Coronary artery (tissue), 2 donors: Measurements from ENCODE around the gene DUS4L.

Source experiments
- DNase-seq: peaks from one replicate; pipeline ENCODE4 v3.0.0-alpha.2; 2017; ENCODE audit warnings: low spot score
- H3K27ac ChIP-seq, 2 donors: fragments of 200-600 bp; sonication (generic); one replicate each; pipeline ENCODE4 v1.5.1; 2016 to 2019
- H3K4me3 ChIP-seq: fragments of 200-600 bp; sonication (generic); 2 replicates; pipeline ENCODE4 v1.5.1; 2016; ENCODE audit warnings: mild to moderate bottlenecking, moderate library complexity
- CTCF ChIP-seq: fragments of 200-600 bp; sonication (generic); IDR thresholded peaks from one replicate; pipeline ENCODE4 v1.5.1; 2019; ENCODE audit warnings: antibody characterized with exemption

DUS4L gene

GRCh38 chr7:107538001-107538400 lies 25.8 kb upstream of the DUS4L start:
- no peak for DNase-seq
- no peak overlapping the region for H3K27ac ChIP-seq
- no peak for TF ChIP-seq CTCF
- no peak overlapping the region for H3K4me3 ChIP-seq

GRCh38 chr7:107543338-107543993 lies 20.3 kb upstream of the DUS4L start:
- no peak overlapping the region for H3K27ac ChIP-seq
- TF ChIP-seq CTCF = no peak
- no peak for DNase-seq
- no peak overlapping the region for H3K4me3 ChIP-seq

- no peak for DNase-seq
- TF ChIP-seq CTCF = no peak
- no peak overlapping the region for H3K4me3 ChIP-seq
- H3K27ac ChIP-seq = no peak overlapping the region
These were observed 18.8 kb upstream of the DUS4L start for GRCh38 chr7:107544848-107545591.

- DNase-seq = no peak
- TF ChIP-seq CTCF = no peak
- Histone ChIP-seq H3K27ac (no peak overlapping the region), H3K4me3 (no peak overlapping the region)
These were observed 11.8 kb upstream of the DUS4L start for GRCh38 chr7:107551936-107552335.

GRCh38 chr7:107555893-107556292 lies 7.9 kb upstream of the DUS4L start:
- H3K4me3 ChIP-seq = no peak overlapping the region
- H3K27ac ChIP-seq = no peak overlapping the region
- DNase-seq = no peak
- no peak for TF ChIP-seq CTCF

- TF ChIP-seq CTCF = no peak
- no peak overlapping the region for H3K27ac ChIP-seq
- H3K4me3 ChIP-seq = no peak overlapping the region
- DNase-seq = no peak
These were observed 3.9 kb upstream of the DUS4L start for GRCh38 chr7:107559864-107560263.
